ENCODE measurements around the gene ZNF112.

ZNF112 gene

GRCh38 chr19:44280916-44281315 lies 75.6 kb downstream of the ZNF112 start:
- no peak for DNase-seq

GRCh38 chr19:44278181-44278690 lies 78.2 kb downstream of the ZNF112 start:
- peak; percentile 27 for DNase-seq

- DNase-seq, result no peak
Observed at GRCh38 chr19:44277331-44277730, 79.1 kb downstream of the ZNF112 start.
